Loucy (cell line): ENCODE measurements around the gene ANAPC4.

ENCODE experiments used
- H2AFZ ChIP-seq: fragments of 200-600 bp; sonication (generic); 2 replicates; pipeline ENCODE4 v1.6.0; 2016; ENCODE audit warnings: antibody characterized with exemption, mild to moderate bottlenecking, low read length, moderate library complexity
- H3F3A ChIP-seq: fragments of 200-600 bp; 2 replicates; pipeline ENCODE4 v1.6.0; 2016; ENCODE audit warnings: antibody characterized with exemption, low read depth, mild to moderate bottlenecking
- H3K27me3 ChIP-seq: fragments of 200-600 bp; sonication (generic); 2 replicates; pipeline ENCODE4 v1.6.1; 2014; ENCODE audit warnings: low read length, mild to moderate bottlenecking; ENCODE audit not compliant: insufficient read depth, poor library complexity, severe bottlenecking
- H3K36me3 ChIP-seq: fragments of 200-600 bp; sonication (generic); 2 replicates; pipeline ENCODE4 v1.6.1; 2016; ENCODE audit warnings: low read length; ENCODE audit not compliant: insufficient read depth
- H3K4me1 ChIP-seq: fragments of 200-600 bp; sonication (generic); 2 replicates; pipeline ENCODE4 v1.5.1; 2014; ENCODE audit warnings: low read length, mild to moderate bottlenecking; ENCODE audit not compliant: insufficient read depth, poor library complexity, severe bottlenecking
- H3K4me2 ChIP-seq: fragments of 200-600 bp; sonication (generic); 2 replicates; pipeline ENCODE4 v1.6.0; 2014; ENCODE audit warnings: antibody characterized with exemption, low read length, low read depth, mild to moderate bottlenecking; ENCODE audit not compliant: poor library complexity, severe bottlenecking
- H3K4me3 ChIP-seq: fragments of 200-600 bp; sonication (generic); 2 replicates; pipeline ENCODE4 v1.5.1; 2014; ENCODE audit warnings: low read length, mild to moderate bottlenecking, mixed read lengths; ENCODE audit not compliant: poor library complexity, severe bottlenecking
- H3K79me2 ChIP-seq: fragments of 200-600 bp; sonication (generic); 2 replicates; pipeline ENCODE4 v1.6.1; 2014; ENCODE audit warnings: low read length; ENCODE audit not compliant: insufficient read depth
- H3K9ac ChIP-seq: fragments of 200-600 bp; sonication (generic); 2 replicates; pipeline ENCODE4 v1.6.0; 2014; ENCODE audit warnings: mild to moderate bottlenecking, low read depth, low read length, moderate library complexity; ENCODE audit not compliant: poor library complexity, severe bottlenecking
- H3K9me2 ChIP-seq: fragments of 200-600 bp; sonication (generic); replicated peaks from 2 replicates; pipeline ENCODE4 v1.6.1; 2016; ENCODE audit warnings: low read depth, low read length, mixed read lengths
- H3K9me3 ChIP-seq: fragments of 200-600 bp; sonication (generic); 2 replicates; pipeline ENCODE4 v1.6.1; 2014; ENCODE audit warnings: mild to moderate bottlenecking, antibody characterized with exemption, low read length, low read depth; ENCODE audit not compliant: insufficient read depth
- H4K20me1 ChIP-seq: fragments of 200-600 bp; sonication (generic); 2 replicates; pipeline ENCODE4 v1.6.0; 2014; ENCODE audit warnings: antibody characterized with exemption, low read length, mild to moderate bottlenecking; ENCODE audit not compliant: insufficient read depth, poor library complexity, severe bottlenecking
- CTCF ChIP-seq: fragments of 200-600 bp; sonication (generic); conservative IDR thresholded peaks from 2 replicates; pipeline ENCODE4 v1.5.1; 2014; ENCODE audit warnings: mild to moderate bottlenecking, antibody characterized with exemption, low read length
- EZH2phosphoT487 ChIP-seq: fragments of 200-600 bp; IDR thresholded peaks from 2 replicates; pipeline ENCODE4 v1.6.1; 2018; ENCODE audit warnings: antibody characterized with exemption, mild to moderate bottlenecking, moderate library complexity, borderline replicate concordance

Gene ANAPC4

DNA sequence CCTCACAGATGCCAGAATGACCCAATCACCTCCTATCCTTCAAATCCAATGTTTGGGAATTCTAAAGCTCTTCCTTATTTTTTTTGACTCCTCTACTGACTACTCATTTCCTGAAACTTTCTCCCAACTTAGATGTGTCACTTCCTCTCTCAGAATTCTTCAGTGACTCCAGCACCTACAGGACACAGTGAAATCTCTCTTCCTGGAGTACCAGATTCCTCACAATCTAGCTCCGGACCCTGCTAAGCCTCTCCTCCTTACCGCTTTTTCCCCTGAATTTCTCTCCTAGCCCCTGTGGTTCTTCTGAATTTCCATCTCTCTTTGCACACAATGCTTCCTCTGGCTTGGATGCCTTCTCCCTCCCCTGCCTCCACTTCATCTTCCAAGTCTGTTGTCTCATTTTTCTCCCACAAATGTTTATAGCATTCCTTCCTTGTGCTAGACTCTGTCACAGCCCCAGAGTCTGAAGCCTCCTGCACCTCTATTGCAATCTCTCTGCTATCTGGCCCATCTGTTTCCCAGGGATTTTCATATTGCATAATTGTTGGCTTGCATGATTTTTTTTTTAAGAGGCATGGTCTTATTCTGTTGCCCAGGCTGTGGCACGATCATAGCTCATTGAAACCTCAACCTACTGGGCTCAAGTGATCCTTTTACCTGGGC is 80.1 kb downstream of the ANAPC4 start:
- Histone ChIP-seq H3K4me3 (no peak overlapping the region), H3K9ac (no peak overlapping the region), H4K20me1 (no peaks in the 10 kb centered on the region), H3K79me2 (no peaks in the 10 kb centered on the region), H3K4me1 (no peaks in the 10 kb centered on the region), H3K9me2 (no peaks in the 10 kb centered on the region), H3K36me3 (no peaks in the 10 kb centered on the region), H3F3A (no peaks in the 10 kb centered on the region), H3K27me3 (no peaks in the 10 kb centered on the region), H3K9me3 (no peaks in the 10 kb centered on the region), H3K4me2 (no peak overlapping the region), H2AFZ (no peak overlapping the region)
- no peak for TF ChIP-seq EZH2phosphoT487

GRCh38 chr4:25466966-25467697 is 90.1 kb downstream of the ANAPC4 start:
- Histone ChIP-seq H3K9ac (no peak overlapping the region), H2AFZ (no peak overlapping the region), H3K9me3 (no peaks in the 10 kb centered on the region), H3F3A (no peaks in the 10 kb centered on the region), H3K4me3 (no peak overlapping the region), H4K20me1 (no peaks in the 10 kb centered on the region), H3K4me1 (no peaks in the 10 kb centered on the region), H3K9me2 (no peaks in the 10 kb centered on the region), H3K27me3 (no peaks in the 10 kb centered on the region), H3K4me2 (no peak overlapping the region), H3K79me2 (no peaks in the 10 kb centered on the region), H3K36me3 (no peaks in the 10 kb centered on the region)
- TF ChIP-seq EZH2phosphoT487 (no peak), CTCF (no peak)

DNA sequence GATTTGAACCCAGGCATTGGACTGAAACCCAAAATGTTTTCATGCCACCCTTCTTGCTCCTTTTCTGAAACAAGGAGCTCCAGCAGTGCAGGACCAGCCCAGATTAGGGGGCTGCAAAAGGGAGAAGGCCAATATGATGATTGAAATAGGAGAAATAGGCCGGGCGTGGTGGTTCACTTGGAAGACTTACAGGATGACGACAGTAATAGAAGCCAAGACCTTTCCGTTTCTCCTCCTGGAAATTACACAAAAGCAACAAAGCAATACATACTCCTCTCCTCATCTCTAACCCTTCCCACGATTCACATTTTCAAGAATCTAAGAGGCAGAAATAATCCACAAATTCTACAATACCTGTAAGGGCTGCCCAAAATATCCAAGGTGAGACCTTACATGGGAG is 90.8 kb downstream of the ANAPC4 start:
- H3K36me3 ChIP-seq = no peaks in the 10 kb centered on the region
- H3K9ac ChIP-seq = no peak overlapping the region
- H3K9me3 ChIP-seq = no peaks in the 10 kb centered on the region
- H2AFZ ChIP-seq = no peak overlapping the region
- H3K4me3 ChIP-seq = no peak overlapping the region
- H3K4me2 ChIP-seq = no peak overlapping the region
- no peaks in the 10 kb centered on the region for H3F3A ChIP-seq
- H4K20me1 ChIP-seq = no peaks in the 10 kb centered on the region
- TF ChIP-seq CTCF (no peak), EZH2phosphoT487 (no peak)
- no peaks in the 10 kb centered on the region for H3K9me2 ChIP-seq
- H3K79me2 ChIP-seq = no peaks in the 10 kb centered on the region
- H3K27me3 ChIP-seq = no peaks in the 10 kb centered on the region
- no peaks in the 10 kb centered on the region for H3K4me1 ChIP-seq
